ENCODE measurements around the gene NAV2.

- TF ChIP-seq EP300 (IDR thresholded peaks at IDR 0.05), result no peak
- TF ChIP-seq CTCF (IDR thresholded peaks at IDR 0.05), result no peak
- TF ChIP-seq POLR2AphosphoS5 (IDR thresholded peaks at IDR 0.05), result no peak
- TF ChIP-seq POLR2A (IDR thresholded peaks at IDR 0.05), result no peak
Measured at GRCh38 chr11:19989191-19989590, 276.6 kb downstream of the NAV2 start.
